ENCODE measurements around the gene EIF4A2. TPM values are rescaled to one million over a fixed set of nuclear protein-coding genes. Genes with fewer than 3 reads are reported as not detected.
A peak's percentile ranks its signal among the peaks of the same experiment; 100 is the strongest.

The EIF4A2 gene
- total and polyA plus RNA-seq, 2 of the 13 experiments (the other 11 are each of a cell fraction or from before 2014, with no cell fraction given) = 480 to 596 TPM

GRCh38 chr3:186783058-186783730 is at the start of gene EIF4A2 (continued):
- TF ChIP-seq NFYC (CRISPR knock-in tag; IDR thresholded peaks at IDR 0.05) (no peak), DR1 (CRISPR knock-in tag; IDR thresholded peaks at IDR 0.05) (peak; percentile 93), PRDM10 (CRISPR knock-in tag; IDR thresholded peaks at IDR 0.05; ENCODE audit: low read depth) (peak; percentile 68; the same call in 1 of the 2 replicates), RAD51 (IDR thresholded peaks at IDR 0.05; ENCODE audit: borderline replicate concordance) (no peak), ARID3A (IDR thresholded peaks at IDR 0.05; ENCODE audit: low read depth, low read length) (peak; percentile 30; the same call in 1 of the 2 replicates), SALL2 (CRISPR knock-in tag; IDR thresholded peaks at IDR 0.05) (0 out of 2 replicates have a peak, but pooled peaks have one; percentile 50), FLYWCH1 (CRISPR knock-in tag; IDR thresholded peaks at IDR 0.05) (0 out of 2 replicates have a peak, but pooled peaks have one; percentile 50), PCBP1 (IDR thresholded peaks at IDR 0.05; ENCODE audit: borderline replicate concordance, low read depth, low read length) (peak; percentile 99), ZNF639 (CRISPR knock-in tag; conservative IDR thresholded peaks at IDR 0.05) (peak; percentile 99), NAIF1 (CRISPR knock-in tag; IDR thresholded peaks at IDR 0.05; ENCODE audit: borderline replicate concordance) (peak; percentile 92), ZNF878 (CRISPR knock-in tag; IDR thresholded peaks at IDR 0.05) (peak; percentile 77), SKI (IDR thresholded peaks at IDR 0.05; ENCODE audit: partially characterized antibody) (peak; percentile 22), IKZF5 (CRISPR knock-in tag; IDR thresholded peaks at IDR 0.05) (peak; percentile 59; the same call in 1 of the 2 replicates), TBL1XR1 (IDR thresholded peaks at IDR 0.05; ENCODE audit: borderline replicate concordance, low read length, partially characterized antibody) (peak; percentile 31), CBX1 (IDR thresholded peaks at IDR 0.05; ENCODE audit: low read depth) (no peak), ZNF20 (CRISPR knock-in tag; IDR thresholded peaks at IDR 0.05) (peak; percentile 68; the same call in 1 of the 2 replicates), TFE3 (CRISPR knock-in tag; IDR thresholded peaks at IDR 0.05) (no peak; the same call in 1 of the 2 replicates), GMEB2 (CRISPR knock-in tag; IDR thresholded peaks at IDR 0.05; ENCODE audit: low read depth) (0 out of 2 replicates have a peak, but pooled peaks have one; percentile 22)
